Measurements from ENCODE around the gene NAP1L4. TPM values are rescaled to one million over a fixed set of nuclear protein-coding genes. Genes with fewer than 3 reads are reported as not detected.

The NAP1L4 gene
- total and polyA plus RNA-seq, 2 of the 4 experiments (the other 2 are of a cell fraction), result 71.5 to 80.7 TPM

- Histone ChIP-seq H3K23ac (ENCODE audit: low read depth, low read length) (no peak overlapping the region), H3K9me1 (ENCODE audit: insufficient read depth, low read length) (peaks cover 21% of the 10 kb centered on the region), H3K14ac (replicated peaks; ENCODE audit: low read depth, low read length) (no peak overlapping the region), H3K4me2 (ENCODE audit: low read depth, low read length) (no peak overlapping the region), H2BK5ac (ENCODE audit: low read depth, low read length, poor library complexity, severe bottlenecking) (no peak overlapping the region), H2AK9ac (replicated peaks; ENCODE audit: low read depth, low read length, poor library complexity) (no peak overlapping the region), H3K36me3 (ENCODE audit: control insufficient read depth, insufficient read depth, low read length) (no peaks in the 10 kb centered on the region), H2BK15ac (ENCODE audit: low read depth, low read length) (peak overlapping the region; percentile 79; the same call in 1 of the 3 replicates), H3K18ac (ENCODE audit: low read depth, low read length) (no peak overlapping the region), H4K5ac (ENCODE audit: low read depth, low read length) (no peak overlapping the region), H3K9ac (ENCODE audit: low read depth, low read length) (no peak overlapping the region), H4K20me1 (ENCODE audit: insufficient read depth, low read length) (no peaks in the 10 kb centered on the region), H3K4me1 (ENCODE audit: control insufficient read depth, insufficient read depth, low read length) (peaks cover 25% of the 10 kb centered on the region), H2AK5ac (ENCODE audit: low read depth, low read length) (peak overlapping the region; percentile 65; the same call in 1 of the 2 replicates), H3K27ac (ENCODE audit: insufficient read depth, low read length) (no peak overlapping the region), H3K4ac (ENCODE audit: low read depth, low read length) (no peak overlapping the region), H3K56ac (ENCODE audit: extremely low read depth, insufficient read depth, low read length) (no peak overlapping the region), H2BK120ac (ENCODE audit: low read depth, low read length) (0 out of 2 replicates have a peak overlapping the region, but pooled peaks have one; percentile 33), H3K79me1 (ENCODE audit: low read depth in 1 of 2, low read length in 2 of 2) (peaks cover 0 to 10% of the 10 kb centered on the region in 2 experiments; a peak in 1 of 4 replicates), H3K4me3 (ENCODE audit: insufficient read depth, low read depth, low read length) (no peak overlapping the region), H3K9me3 (ENCODE audit: control insufficient read depth, insufficient read depth, low read length) (no peaks in the 10 kb centered on the region), H3K27me3 (ENCODE audit: control insufficient read depth, insufficient read depth, low read length) (no peaks in the 10 kb centered on the region), H4K8ac (ENCODE audit: low read depth in 2 of 2, low read length in 2 of 2) (no peak overlapping the region), H2BK20ac (ENCODE audit: low read depth, low read length) (peak overlapping the region; percentile 28; the same call in 1 of the 2 replicates), H2AFZ (replicated peaks; ENCODE audit: low read length, poor library complexity) (no peak overlapping the region), H4K91ac (ENCODE audit: insufficient read depth, low read depth, low read length) (no peak overlapping the region)
- WGBS, 2 experiments (ENCODE audit: extremely low coverage in 2 of 2, insufficient read length in 1 of 2), result 89% methylated on average over 3 of the region's 9 CpGs; no CpG with 5 or more reads in 1 of the 2 experiments
- in situ Hi-C loops (cut with MboI; ENCODE audit: low sequenced_read_pairs) (loop anchor here (10.0 to 25.0 kb wide), 2 partner anchors 471 to 709 kb away; no protein-coding TSS in a partner anchor), dilution Hi-C loops (cut with HindIII; ENCODE audit: low sequenced_read_pairs, unreplicated experiment) (no loop called here), intact Hi-C loops (cut with micrococcal nuclease) (loop anchor here (10.0 kb wide), 1 partner anchor 701 kb away; no protein-coding TSS in a partner anchor)
- TF ChIP-seq SMC3 (IDR thresholded peaks at IDR 0.05; ENCODE audit: low read depth, low read length) (no peak), POLR2A (IDR thresholded peaks at IDR 0.05; ENCODE audit: low read depth, low read length) (no peak), RAD21 (IDR thresholded peaks at IDR 0.05; ENCODE audit: low read length) (no peak), MAFK (IDR thresholded peaks at IDR 0.05; ENCODE audit: low read depth, low read length) (no peak), RCOR1 (IDR thresholded peaks at IDR 0.05; ENCODE audit: insufficient replicate concordance, low read length) (no peak), MXI1 (IDR thresholded peaks at IDR 0.05; ENCODE audit: borderline replicate concordance, low read depth, low read length) (no peak), RFX5 (IDR thresholded peaks at IDR 0.05; ENCODE audit: low read depth, low read length) (no peak), FOS (IDR thresholded peaks at IDR 0.05; ENCODE audit: low read depth, low read length) (no peak), USF2 (IDR thresholded peaks at IDR 0.05; ENCODE audit: low read depth, low read length) (no peak)
- TF ChIP-seq, protein P1, sequence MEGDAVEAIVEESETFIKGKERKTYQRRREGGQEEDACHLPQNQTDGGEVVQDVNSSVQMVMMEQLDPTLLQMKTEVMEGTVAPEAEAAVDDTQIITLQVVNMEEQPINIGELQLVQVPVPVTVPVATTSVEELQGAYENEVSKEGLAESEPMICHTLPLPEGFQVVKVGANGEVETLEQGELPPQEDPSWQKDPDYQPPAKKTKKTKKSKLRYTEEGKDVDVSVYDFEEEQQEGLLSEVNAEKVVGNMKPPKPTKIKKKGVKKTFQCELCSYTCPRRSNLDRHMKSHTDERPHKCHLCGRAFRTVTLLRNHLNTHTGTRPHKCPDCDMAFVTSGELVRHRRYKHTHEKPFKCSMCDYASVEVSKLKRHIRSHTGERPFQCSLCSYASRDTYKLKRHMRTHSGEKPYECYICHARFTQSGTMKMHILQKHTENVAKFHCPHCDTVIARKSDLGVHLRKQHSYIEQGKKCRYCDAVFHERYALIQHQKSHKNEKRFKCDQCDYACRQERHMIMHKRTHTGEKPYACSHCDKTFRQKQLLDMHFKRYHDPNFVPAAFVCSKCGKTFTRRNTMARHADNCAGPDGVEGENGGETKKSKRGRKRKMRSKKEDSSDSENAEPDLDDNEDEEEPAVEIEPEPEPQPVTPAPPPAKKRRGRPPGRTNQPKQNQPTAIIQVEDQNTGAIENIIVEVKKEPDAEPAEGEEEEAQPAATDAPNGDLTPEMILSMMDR (conservative IDR thresholded peaks at IDR 0.05; ENCODE audit: low read depth, low read length), result no peak
- TF ChIP-seq, protein P2, sequence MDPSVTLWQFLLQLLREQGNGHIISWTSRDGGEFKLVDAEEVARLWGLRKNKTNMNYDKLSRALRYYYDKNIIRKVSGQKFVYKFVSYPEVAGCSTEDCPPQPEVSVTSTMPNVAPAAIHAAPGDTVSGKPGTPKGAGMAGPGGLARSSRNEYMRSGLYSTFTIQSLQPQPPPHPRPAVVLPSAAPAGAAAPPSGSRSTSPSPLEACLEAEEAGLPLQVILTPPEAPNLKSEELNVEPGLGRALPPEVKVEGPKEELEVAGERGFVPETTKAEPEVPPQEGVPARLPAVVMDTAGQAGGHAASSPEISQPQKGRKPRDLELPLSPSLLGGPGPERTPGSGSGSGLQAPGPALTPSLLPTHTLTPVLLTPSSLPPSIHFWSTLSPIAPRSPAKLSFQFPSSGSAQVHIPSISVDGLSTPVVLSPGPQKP (IDR thresholded peaks at IDR 0.05; ENCODE audit: borderline replicate concordance, low read depth, low read length), result no peak
- CTCF ChIA-PET, result no interaction called here
- no TSS peak for BruUV-seq (replicated peaks)
- POLR2A ChIA-PET (ENCODE audit: unreplicated experiment), result no interaction called here
- ATAC-seq (ENCODE audit: low read depth) (no peak), DNase-seq (no peak)
These were observed 96.1 kb downstream of the NAP1L4 start for GRCh38 chr11:2896047-2896446.

All from IMR-90 (cell line).